NT2/D1 (cell line): Measurements from ENCODE around the gene YJEFN3.

Source experiments
- SUZ12 ChIP-seq: IDR thresholded peaks from 2 replicates; pipeline ENCODE4 v1.6.1; 2011; ENCODE audit not compliant: insufficient read length, insufficient read depth; ENCODE audit errors: extremely low read depth
- YY1 ChIP-seq: IDR thresholded peaks from 2 replicates; pipeline ENCODE4 v1.6.1; 2011; ENCODE audit not compliant: insufficient read length, insufficient read depth
- ZNF274 ChIP-seq: IDR thresholded peaks from 2 replicates; pipeline ENCODE4 v1.6.1; 2011; ENCODE audit warnings: mild to moderate bottlenecking, low read depth, low read length

GRCh38 chr19:19529783-19530422 is 1.2 kb downstream of the YJEFN3 start:
- TF ChIP-seq YY1 = no peak
- TF ChIP-seq SUZ12 = no peak
- no peak for TF ChIP-seq ZNF274
